Astrocyte (in vitro differentiated cells and primary cell): Measurements from ENCODE around the gene TNFRSF12A. TPM values are rescaled to one million over a fixed set of nuclear protein-coding genes. Genes with fewer than 3 reads are reported as not detected.

ENCODE experiments used
- DNase-seq: peaks from one replicate; pipeline ENCODE4 v3.0.0-alpha.2; 2010; ENCODE audit warnings: low read depth
- FAIRE-seq: peaks from 2 replicates; lab custom pipeline; 2011; peaks lifted over from hg19 to GRCh38; lab: Jason Lieb, UNC
- H2AFZ ChIP-seq: 2 replicates; pipeline ENCODE4 v1.6.0; 2012; ENCODE audit warnings: low read depth, low read length, inconsistent platforms
- H3K27ac ChIP-seq: 2 replicates; pipeline ENCODE4 v1.5.1; 2011; ENCODE audit warnings: low read depth, low read length, inconsistent platforms
- H3K27me3 ChIP-seq: 2 replicates; pipeline ENCODE4 v1.6.0; 2011; ENCODE audit warnings: low read length, inconsistent platforms; ENCODE audit not compliant: insufficient read depth
- H3K36me3 ChIP-seq: 2 replicates; pipeline ENCODE4 v1.5.1; 2011; ENCODE audit warnings: low read length, inconsistent platforms; ENCODE audit not compliant: insufficient read depth
- H3K4me1 ChIP-seq: 2 replicates; pipeline ENCODE4 v1.5.1; 2011; ENCODE audit warnings: low read length, inconsistent platforms; ENCODE audit not compliant: insufficient read depth
- H3K4me2 ChIP-seq: 2 replicates; pipeline ENCODE4 v1.6.0; 2012; ENCODE audit warnings: low read length, inconsistent platforms
- H3K4me3 ChIP-seq: 2 replicates; pipeline ENCODE4 v1.5.1; 2011; ENCODE audit warnings: low read depth, mild to moderate bottlenecking, low read length, inconsistent platforms; ENCODE audit not compliant: insufficient read depth
- H3K79me2 ChIP-seq: 2 replicates; pipeline ENCODE4 v1.6.0; 2012; ENCODE audit warnings: mild to moderate bottlenecking, low read length, inconsistent platforms; ENCODE audit not compliant: insufficient read depth
- H3K9ac ChIP-seq: 2 replicates; pipeline ENCODE4 v1.6.0; 2012; ENCODE audit warnings: mild to moderate bottlenecking, low read length, inconsistent platforms
- H3K9me3 ChIP-seq: 2 replicates; pipeline ENCODE4 v1.5.1; 2012; ENCODE audit warnings: low read depth, mild to moderate bottlenecking, low read length, inconsistent platforms; ENCODE audit not compliant: insufficient read depth
- H4K20me1 ChIP-seq: 2 replicates; pipeline ENCODE4 v1.6.0; 2012; ENCODE audit warnings: low read length, inconsistent platforms; ENCODE audit not compliant: insufficient read depth
- H3K27ac Mint-ChIP-seq: one replicate; pipeline ENCODE4 v1.8.0; 2021; ENCODE audit warnings: mild to moderate bottlenecking, mixed read lengths; ENCODE audit not compliant: unreplicated experiment
- H3K27me3 Mint-ChIP-seq: one replicate; pipeline ENCODE4 v1.8.0; 2021; ENCODE audit warnings: low read depth, mixed read lengths; ENCODE audit not compliant: unreplicated experiment
- H3K36me3 Mint-ChIP-seq: one replicate; pipeline ENCODE4 v1.8.0; 2021; ENCODE audit warnings: low read depth, mixed read lengths; ENCODE audit not compliant: unreplicated experiment
- H3K4me1 Mint-ChIP-seq: one replicate; pipeline ENCODE4 v1.8.0; 2021; ENCODE audit warnings: low read depth, mixed read lengths; ENCODE audit not compliant: unreplicated experiment
- H3K4me3 Mint-ChIP-seq: one replicate; pipeline ENCODE4 v1.8.0; 2021; ENCODE audit warnings: mild to moderate bottlenecking, moderate library complexity, mixed read lengths; ENCODE audit not compliant: unreplicated experiment
- H3K9me3 Mint-ChIP-seq: one replicate; pipeline ENCODE4 v1.8.0; 2021; ENCODE audit warnings: mild to moderate bottlenecking, mixed read lengths; ENCODE audit not compliant: unreplicated experiment
- CTCF ChIP-seq: IDR thresholded peaks from 2 replicates; pipeline ENCODE4 v1.5.1; 2011; ENCODE audit warnings: low read depth, mild to moderate bottlenecking, inconsistent platforms, low read length, moderate library complexity; ENCODE audit not compliant: insufficient read depth
- EZH2 ChIP-seq: IDR thresholded peaks from 2 replicates; pipeline ENCODE4 v1.6.1; 2012; ENCODE audit warnings: mild to moderate bottlenecking, low read length, inconsistent platforms; ENCODE audit not compliant: insufficient read depth
- total RNA-seq: library from RNA; stranded (reverse); gene quantifications from 2 replicates; pipeline ENCODE4 v1.2.1, GENCODE V29; 2021

Gene TNFRSF12A
- total RNA-seq, 1 donor from 2014 or later: 262 TPM

GRCh38 chr16:3063625-3064386, 43.6 kb downstream of the TNFRSF12A start:
- H3K4me2 ChIP-seq: no peak overlapping the region
- Mint-ChIP-seq H3K36me3 (no peaks in the 10 kb centered on the region), H3K9me3 (no peaks in the 10 kb centered on the region), H3K27ac (no peak overlapping the region), H3K4me3 (no peak overlapping the region), H3K4me1 (peaks cover 5% of the 10 kb centered on the region), H3K27me3 (no peaks in the 10 kb centered on the region)
- H3K9me3 ChIP-seq: no peaks in the 10 kb centered on the region
- DNase-seq: no peak
- H3K4me3 ChIP-seq: no peak overlapping the region
- H3K9ac ChIP-seq: no peak overlapping the region
- H3K27ac ChIP-seq: no peak overlapping the region
- H3K79me2 ChIP-seq: no peaks in the 10 kb centered on the region
- TF ChIP-seq CTCF: no peak
- no peak for TF ChIP-seq EZH2
- peaks cover 2% of the 10 kb centered on the region for H3K27me3 ChIP-seq
- peaks cover 11% of the 10 kb centered on the region for H3K4me1 ChIP-seq
- H2AFZ ChIP-seq: no peak overlapping the region
- no peak for FAIRE-seq
- no peaks in the 10 kb centered on the region for H3K36me3 ChIP-seq
- no peaks in the 10 kb centered on the region for H4K20me1 ChIP-seq

- Histone ChIP-seq H3K4me3 (no peak within 1 kb of the TSS), H3K27ac (peak within 1 kb of the TSS; percentile 27), H3K79me2 (no peaks in the 10 kb centered on the region), H3K4me1 (peaks cover 6% of the 10 kb centered on the region), H3K27me3 (peaks cover 2% of the 10 kb centered on the region), H3K9ac (peak within 1 kb of the TSS; percentile 68), H3K4me2 (peak within 1 kb of the TSS; percentile 66), H4K20me1 (no peaks in the 10 kb centered on the region), H2AFZ (peak within 1 kb of the TSS; percentile 72), H3K36me3 (no peaks in the 10 kb centered on the region), H3K9me3 (no peaks in the 10 kb centered on the region)
- peaks cover 8% of the 10 kb centered on the region for H3K4me1 Mint-ChIP-seq
- FAIRE-seq: no peak
- TF ChIP-seq CTCF (no peak), EZH2 (no peak)
- H3K4me3 Mint-ChIP-seq: peak within 1 kb of the TSS; percentile 34
- H3K27me3 Mint-ChIP-seq: peaks cover 4% of the 10 kb centered on the region
- H3K36me3 Mint-ChIP-seq: peaks cover 2% of the 10 kb centered on the region
- peak; percentile 36 for DNase-seq
- H3K27ac Mint-ChIP-seq: peak within 1 kb of the TSS; percentile 15
- peaks cover 2% of the 10 kb centered on the region for H3K9me3 Mint-ChIP-seq
Observed at GRCh38 chr16:3065069-3065741, 45.0 kb downstream of the TNFRSF12A start, which contains the start of gene IL32. IL32 (plus strand) TSS chr16:3065640; CDS start chr16:3065812, 172 bp downstream.
